SJCRH30 (cell line): Measurements from ENCODE around the gene PRKCA. TPM values are rescaled to one million over a fixed set of nuclear protein-coding genes. Genes with fewer than 3 reads are reported as not detected.

Experiments
- DNase-seq, 2 experiments: peaks; one replicate each; pipeline ENCODE4 v3.0.0-alpha.2; 2015 to 2020
- H3K27ac ChIP-seq: fragments of 250-450 bp; sonication (Bioruptor Pico); 2 replicates; pipeline ENCODE4 v1.5.1; 2020; ENCODE audit warnings: mild to moderate bottlenecking, moderate library complexity
- H3K27me3 ChIP-seq: fragments of 250-450 bp; sonication (Bioruptor Pico); 2 replicates; pipeline ENCODE4 v1.5.1; 2020; ENCODE audit warnings: mild to moderate bottlenecking, moderate library complexity
- H3K36me3 ChIP-seq: fragments of 250-450 bp; sonication (Bioruptor Pico); 2 replicates; pipeline ENCODE4 v1.5.1; 2020; ENCODE audit warnings: mild to moderate bottlenecking, moderate library complexity
- H3K4me1 ChIP-seq: fragments of 250-450 bp; sonication (Bioruptor Pico); 2 replicates; pipeline ENCODE4 v1.5.1; 2020; ENCODE audit warnings: mild to moderate bottlenecking, moderate library complexity
- H3K4me3 ChIP-seq: fragments of 250-450 bp; sonication (Bioruptor Pico); 2 replicates; pipeline ENCODE4 v1.5.1; 2020; ENCODE audit warnings: mild to moderate bottlenecking, moderate library complexity
- H3K9me3 ChIP-seq: fragments of 250-450 bp; sonication (Bioruptor Pico); replicated peaks from 2 replicates; pipeline ENCODE4 v1.5.1; 2020; ENCODE audit warnings: mild to moderate bottlenecking, moderate library complexity
- total RNA-seq: library from RNA; depleted of rRNA; stranded (reverse); fragments of >200 nt; shearing (Covaris generic); gene quantifications from 2 replicates; pipeline ENCODE4 v1.2.3, GENCODE V29; 2014

The PRKCA gene
- total RNA-seq, 1 experiment from 2014 or later, result 24.7 TPM

GRCh38 chr17:66406701-66407644 is 104.6 kb downstream of the PRKCA start:
- Histone ChIP-seq H3K36me3 (no peaks in the 10 kb centered on the region), H3K27me3 (no peaks in the 10 kb centered on the region), H3K9me3 (no peaks in the 10 kb centered on the region), H3K4me1 (no peaks in the 10 kb centered on the region), H3K4me3 (no peak overlapping the region), H3K27ac (no peak overlapping the region)
- DNase-seq, result no peak

GRCh38 chr17:66407864-66408263 is 105.5 kb downstream of the PRKCA start:
- H3K36me3 ChIP-seq, result no peaks in the 10 kb centered on the region
- H3K4me3 ChIP-seq, result no peak overlapping the region
- no peak for DNase-seq
- no peaks in the 10 kb centered on the region for H3K27me3 ChIP-seq
- no peak overlapping the region for H3K27ac ChIP-seq
- H3K9me3 ChIP-seq, result no peaks in the 10 kb centered on the region
- H3K4me1 ChIP-seq, result no peaks in the 10 kb centered on the region

- Histone ChIP-seq H3K36me3 (no peaks in the 10 kb centered on the region), H3K4me1 (peaks cover 14% of the 10 kb centered on the region), H3K27ac (no peak overlapping the region), H3K27me3 (no peaks in the 10 kb centered on the region), H3K9me3 (no peaks in the 10 kb centered on the region), H3K4me3 (no peak overlapping the region)
- no peak for DNase-seq
Observed at GRCh38 chr17:66411520-66411919, 109.1 kb downstream of the PRKCA start.

GRCh38 chr17:66412857-66413558 is 110.6 kb downstream of the PRKCA start:
- no peak for DNase-seq
- H3K4me1 ChIP-seq, result peaks cover 28% of the 10 kb centered on the region
- H3K4me3 ChIP-seq, result no peak overlapping the region
- H3K36me3 ChIP-seq, result no peaks in the 10 kb centered on the region
- H3K9me3 ChIP-seq, result no peaks in the 10 kb centered on the region
- no peak overlapping the region for H3K27ac ChIP-seq
- H3K27me3 ChIP-seq, result no peaks in the 10 kb centered on the region

- Histone ChIP-seq H3K27ac (no peak overlapping the region), H3K4me1 (peaks cover 28% of the 10 kb centered on the region), H3K4me3 (no peak overlapping the region), H3K36me3 (no peaks in the 10 kb centered on the region), H3K27me3 (no peaks in the 10 kb centered on the region), H3K9me3 (no peaks in the 10 kb centered on the region)
- DNase-seq, result no peak
Observed at GRCh38 chr17:66413559-66414520, 111.4 kb downstream of the PRKCA start.

- no peak for DNase-seq
- Histone ChIP-seq H3K4me3 (no peak overlapping the region), H3K27me3 (no peaks in the 10 kb centered on the region), H3K36me3 (no peaks in the 10 kb centered on the region), H3K27ac (no peak overlapping the region), H3K9me3 (no peaks in the 10 kb centered on the region), H3K4me1 (peaks cover 28% of the 10 kb centered on the region)
Observed at GRCh38 chr17:66414561-66415175, 112.3 kb downstream of the PRKCA start.

- H3K36me3 ChIP-seq, result no peaks in the 10 kb centered on the region
- no peak for DNase-seq
- H3K27ac ChIP-seq, result peak overlapping the region; percentile 91
- H3K9me3 ChIP-seq, result no peaks in the 10 kb centered on the region
- peak overlapping the region; percentile 26 for H3K4me3 ChIP-seq
- peaks cover 28% of the 10 kb centered on the region for H3K4me1 ChIP-seq
- H3K27me3 ChIP-seq, result no peaks in the 10 kb centered on the region
Observed at GRCh38 chr17:66415366-66416206, 113.2 kb downstream of the PRKCA start.

GRCh38 chr17:66416207-66416940 is 114.0 kb downstream of the PRKCA start:
- Histone ChIP-seq H3K27ac (peak overlapping the region; percentile 91), H3K9me3 (no peaks in the 10 kb centered on the region), H3K36me3 (no peaks in the 10 kb centered on the region), H3K27me3 (no peaks in the 10 kb centered on the region), H3K4me1 (peaks cover 28% of the 10 kb centered on the region), H3K4me3 (peak overlapping the region; percentile 26)
- DNase-seq, result peak; percentile 96 to 98

- Histone ChIP-seq H3K27ac (no peak overlapping the region; the same call in 1 of the 2 replicates), H3K4me1 (peaks cover 28% of the 10 kb centered on the region), H3K27me3 (no peaks in the 10 kb centered on the region), H3K4me3 (no peak overlapping the region), H3K36me3 (no peaks in the 10 kb centered on the region), H3K9me3 (no peaks in the 10 kb centered on the region)
- DNase-seq, result peak in 1 of 2 experiments; percentile 32
Observed at GRCh38 chr17:66417300-66417719, 114.9 kb downstream of the PRKCA start.

- Histone ChIP-seq H3K4me3 (no peak overlapping the region), H3K9me3 (no peaks in the 10 kb centered on the region), H3K27me3 (no peaks in the 10 kb centered on the region), H3K27ac (no peak overlapping the region), H3K4me1 (peaks cover 17% of the 10 kb centered on the region), H3K36me3 (no peaks in the 10 kb centered on the region)
- no peak for DNase-seq
Observed at GRCh38 chr17:66420961-66421371, 118.6 kb downstream of the PRKCA start.

- no peaks in the 10 kb centered on the region for H3K36me3 ChIP-seq
- no peak overlapping the region for H3K4me3 ChIP-seq
- no peaks in the 10 kb centered on the region for H3K27me3 ChIP-seq
- H3K4me1 ChIP-seq, result peaks cover 7% of the 10 kb centered on the region
- H3K27ac ChIP-seq, result no peak overlapping the region
- no peak for DNase-seq
- no peaks in the 10 kb centered on the region for H3K9me3 ChIP-seq
Observed at GRCh38 chr17:66422186-66422585, 119.8 kb downstream of the PRKCA start.

GRCh38 chr17:66423056-66423955 is 120.9 kb downstream of the PRKCA start:
- H3K9me3 ChIP-seq, result no peaks in the 10 kb centered on the region
- H3K36me3 ChIP-seq, result no peaks in the 10 kb centered on the region
- no peaks in the 10 kb centered on the region for H3K27me3 ChIP-seq
- H3K4me3 ChIP-seq, result no peak overlapping the region
- DNase-seq, result no peak
- H3K27ac ChIP-seq, result no peak overlapping the region
- H3K4me1 ChIP-seq, result no peaks in the 10 kb centered on the region
